ENCODE results near the gene HAGHL.
"Not testable (repeated sequence)": the region's sequence is repeated elsewhere in the genome, so short reads cannot be mapped to it uniquely, and the experiment has no call there.

Gene HAGHL

GRCh38 chr16:686459-687260 lies 40.2 kb upstream of the HAGHL start:
- in situ Hi-C loops (cut with MboI; ENCODE audit: low sequenced_read_pairs), result no loop called here

DNA sequence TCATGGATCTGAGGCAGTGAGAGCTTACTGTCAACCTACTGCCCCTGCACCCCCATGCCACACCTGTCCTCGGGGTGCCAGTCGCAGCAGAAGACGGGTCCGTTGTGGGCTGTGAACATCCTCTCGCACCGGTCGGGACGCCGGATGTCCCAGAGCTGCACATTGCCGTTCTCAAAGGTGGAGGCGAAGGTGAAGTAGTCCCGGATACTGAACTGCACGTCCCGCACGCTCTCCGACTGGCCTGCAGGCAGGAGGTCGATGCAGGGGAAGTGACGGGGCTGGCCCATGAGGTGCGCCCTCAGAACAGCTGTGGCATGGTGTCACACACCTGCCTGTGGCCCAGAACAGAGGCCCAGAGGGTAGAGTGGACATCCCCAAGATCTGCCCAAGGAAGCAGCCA lies 39.4 kb upstream of the HAGHL start:
- in situ Hi-C loops (cut with MboI; ENCODE audit: low sequenced_read_pairs), result no loop called here

- in situ Hi-C loops (cut with MboI; ENCODE audit: low sequenced_read_pairs), result no loop called here
Measured at GRCh38 chr16:689175-689897, 37.6 kb upstream of the HAGHL start.

- in situ Hi-C loops (cut with MboI; ENCODE audit: low sequenced_read_pairs), result not testable (repeated sequence)
Measured at GRCh38 chr16:691242-691641, 35.7 kb upstream of the HAGHL start.

DNA sequence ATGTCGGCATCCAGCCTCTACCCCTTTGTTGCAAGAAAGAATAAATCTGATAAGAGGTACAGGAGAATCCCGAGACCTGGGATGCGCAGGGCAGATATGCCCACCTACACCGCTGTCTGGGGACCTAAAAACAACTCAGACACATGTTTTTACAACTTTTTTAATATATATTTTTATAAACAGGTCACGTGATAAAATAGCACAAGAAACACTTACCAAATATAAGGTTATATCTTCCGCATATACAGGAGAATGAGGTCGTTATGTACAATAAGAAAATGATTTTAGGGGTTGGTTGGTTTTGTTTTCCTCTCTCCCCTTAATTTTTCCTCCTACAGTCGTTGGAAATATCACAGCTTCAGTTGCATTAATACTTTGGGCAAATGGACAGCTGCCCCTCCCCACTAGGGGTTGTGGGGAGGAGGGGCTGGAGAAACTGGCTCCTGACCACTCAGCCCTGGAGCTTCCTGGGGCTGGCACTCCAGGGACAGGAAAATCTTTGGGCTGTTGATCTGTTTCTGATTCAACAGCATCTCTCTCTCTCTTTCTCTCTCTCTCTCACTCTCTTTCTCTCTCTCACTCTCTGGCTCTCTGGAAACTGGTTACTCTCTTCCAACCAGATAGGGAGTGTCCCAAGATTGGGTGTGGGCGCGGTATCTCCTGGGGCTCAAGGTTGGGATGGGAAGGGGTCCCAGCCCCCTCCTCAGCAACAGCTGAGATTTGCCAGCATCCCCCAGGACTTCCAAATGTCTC lies 34.4 kb upstream of the HAGHL start:
- in situ Hi-C loops (cut with MboI; ENCODE audit: low sequenced_read_pairs), result no loop called here

- in situ Hi-C loops (cut with MboI; ENCODE audit: low sequenced_read_pairs), result no loop called here
Measured at GRCh38 chr16:693364-693763, 33.5 kb upstream of the HAGHL start.

- in situ Hi-C loops (cut with MboI; ENCODE audit: low sequenced_read_pairs), result no loop called here
Measured at GRCh38 chr16:693766-694165, 33.1 kb upstream of the HAGHL start.

GRCh38 chr16:694187-694862 lies 32.6 kb upstream of the HAGHL start:
- in situ Hi-C loops (cut with MboI; ENCODE audit: low sequenced_read_pairs), result no loop called here

- in situ Hi-C loops (cut with MboI; ENCODE audit: low sequenced_read_pairs), result no loop called here
Measured at GRCh38 chr16:694863-695354, 32.0 kb upstream of the HAGHL start.

- in situ Hi-C loops (cut with MboI; ENCODE audit: low sequenced_read_pairs), result no loop called here
Measured at GRCh38 chr16:695355-696089, 31.4 kb upstream of the HAGHL start.

GRCh38 chr16:698911-699671 lies 27.8 kb upstream of the HAGHL start:
- in situ Hi-C loops (cut with MboI; ENCODE audit: low sequenced_read_pairs), result no loop called here

DNA sequence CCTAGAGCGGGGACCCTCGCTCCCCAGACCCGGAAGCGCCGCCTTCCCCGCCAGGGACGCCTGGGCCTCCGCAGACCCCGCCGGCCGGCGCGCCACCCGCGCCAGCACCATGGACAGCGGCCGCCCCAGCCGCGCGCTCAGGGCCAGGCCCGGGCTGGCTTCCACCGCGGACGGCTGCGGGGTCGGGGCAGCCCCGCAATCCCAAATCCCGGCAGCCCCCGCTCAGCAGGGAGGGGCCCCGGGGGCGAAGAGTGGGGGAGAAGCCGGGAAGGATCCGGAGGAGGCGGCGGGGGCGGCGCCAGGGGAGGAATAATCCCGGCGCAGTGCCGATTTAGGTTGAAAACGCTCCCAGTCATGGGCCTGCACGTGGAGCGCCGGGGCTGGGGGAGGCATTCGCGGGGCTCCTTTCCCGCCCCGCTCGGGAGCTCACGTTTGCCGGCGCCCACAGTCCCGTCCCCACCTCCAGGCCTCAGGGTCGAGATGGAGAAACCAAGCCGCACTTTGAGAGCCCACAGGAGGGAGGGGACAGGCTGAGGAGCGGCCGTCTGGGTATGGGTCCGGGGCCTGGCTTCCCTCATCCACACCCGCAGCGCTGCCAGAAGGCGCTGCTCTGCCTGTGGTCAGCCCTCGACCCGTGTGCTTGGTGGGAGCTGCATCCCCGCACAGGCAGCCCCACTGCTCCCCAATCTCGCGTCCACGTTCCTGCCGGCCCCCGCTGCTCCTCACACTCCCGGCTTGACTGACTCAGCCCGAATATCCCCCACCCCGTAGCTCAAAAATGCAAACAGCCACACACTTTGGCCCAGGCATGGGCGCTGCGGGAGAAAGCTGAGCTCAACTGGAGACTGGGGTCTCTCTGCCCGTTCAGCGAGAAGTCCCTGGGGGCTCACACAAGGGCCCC lies 26.0 kb upstream of the HAGHL start:
- in situ Hi-C loops (cut with MboI; ENCODE audit: low sequenced_read_pairs), result loop anchor here (25.0 kb wide), 1 partner anchor 361 kb away; the partner anchor contains the start of gene SSTR5

- in situ Hi-C loops (cut with MboI; ENCODE audit: low sequenced_read_pairs), result loop anchor here (25.0 kb wide), 1 partner anchor 360 kb away; the partner anchor contains the start of gene SSTR5
Measured at GRCh38 chr16:702341-702740, 24.6 kb upstream of the HAGHL start.

DNA sequence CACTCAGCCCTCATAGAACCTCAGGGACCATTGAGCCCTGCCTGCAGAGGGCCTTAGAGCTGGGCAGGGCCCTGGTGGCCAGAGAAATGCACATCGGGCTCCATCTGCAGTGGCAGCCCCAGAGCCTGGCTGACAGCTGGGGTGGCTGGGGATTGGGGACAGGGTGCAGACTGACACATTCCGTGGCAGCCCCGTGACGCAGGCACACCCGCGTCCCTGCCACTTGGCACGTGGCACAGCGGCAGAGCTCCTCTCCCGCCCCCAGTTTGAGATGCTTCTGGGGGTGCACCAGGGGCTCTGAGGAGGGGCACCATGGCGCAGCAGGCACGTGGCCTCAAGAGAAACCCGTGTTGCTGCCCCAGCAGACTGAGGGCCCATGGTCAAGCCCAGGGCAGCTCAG lies 23.5 kb upstream of the HAGHL start:
- in situ Hi-C loops (cut with MboI; ENCODE audit: low sequenced_read_pairs), result loop anchor here (25.0 kb wide), 1 partner anchor 359 kb away; the partner anchor contains the start of gene SSTR5

DNA sequence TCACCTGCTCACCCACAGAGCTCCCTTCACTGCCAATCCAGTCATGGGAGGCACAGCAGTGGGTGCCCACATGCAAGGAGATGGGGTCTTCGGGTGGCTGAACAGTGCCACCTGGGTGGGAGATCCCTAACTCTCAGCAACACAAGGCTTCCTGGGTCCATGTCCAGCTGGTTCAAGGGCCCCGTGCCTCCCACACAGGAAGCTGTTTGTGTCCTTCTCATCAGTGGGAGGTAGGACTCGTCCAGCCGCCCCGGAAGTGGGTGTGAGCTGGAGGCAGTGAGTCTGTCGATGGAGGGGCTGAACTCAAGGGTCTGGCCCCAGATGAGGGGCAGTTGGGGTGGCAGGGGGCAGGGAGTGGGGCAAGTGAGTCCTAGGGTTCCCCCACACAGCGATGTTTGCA lies 22.9 kb upstream of the HAGHL start:
- in situ Hi-C loops (cut with MboI; ENCODE audit: low sequenced_read_pairs), result loop anchor here (25.0 kb wide), 1 partner anchor 358 kb away; the partner anchor contains the start of gene SSTR5

GRCh38 chr16:704552-705380 lies 22.1 kb upstream of the HAGHL start:
- in situ Hi-C loops (cut with MboI; ENCODE audit: low sequenced_read_pairs), result loop anchor here (25.0 kb wide), 1 partner anchor 358 kb away; the partner anchor contains the start of gene SSTR5

Data from HL-60/S4 (cell line).